HL-60 (cell line): ENCODE measurements around the gene P2RY6.

Experiments used
- DNase-seq, 2 experiments: peaks; one replicate each; pipeline ENCODE4 v3.0.0-alpha.2; 2010 to 2020; ENCODE audit warnings: low read depth in 1 of 2, low spot score in 1 of 2
- H3K27ac ChIP-seq: fragments of 250-450 bp; sonication (Bioruptor Pico); replicated peaks from 2 replicates; pipeline ENCODE4 v1.5.1; 2020; ENCODE audit warnings: mild to moderate bottlenecking, moderate library complexity
- H3K27me3 ChIP-seq: fragments of 250-450 bp; sonication (Bioruptor Pico); 2 replicates; pipeline ENCODE4 v1.5.1; 2021; ENCODE audit warnings: mild to moderate bottlenecking, moderate library complexity; ENCODE audit not compliant: insufficient read depth, poor library complexity, severe bottlenecking
- H3K4me3 ChIP-seq: replicated peaks from 2 replicates; pipeline ENCODE4 v1.5.1; 2011; ENCODE audit warnings: mild to moderate bottlenecking, control low read depth, low read length; ENCODE audit not compliant: insufficient read depth
- GABPA ChIP-seq: IDR thresholded peaks from 2 replicates; pipeline ENCODE4 v1.6.1; 2012; ENCODE audit warnings: low read depth
- POLR2AphosphoS5 ChIP-seq: IDR thresholded peaks from 2 replicates; pipeline ENCODE4 v1.6.1; 2012; ENCODE audit warnings: low read depth
- SPI1 ChIP-seq: IDR thresholded peaks from 2 replicates; pipeline ENCODE4 v1.6.1; 2012; ENCODE audit warnings: low read depth, mild to moderate bottlenecking, borderline replicate concordance
- TF ChIP-seq, protein P1 (sequence below): IDR thresholded peaks from one replicate; pipeline ENCODE4 v1.5.1; 2011; ENCODE audit warnings: low read length, control low read depth, inconsistent platforms; ENCODE audit not compliant: insufficient read depth
- TF ChIP-seq, protein P2 (sequence below): IDR thresholded peaks from 2 replicates; pipeline ENCODE4 v1.6.1; 2012; ENCODE audit warnings: low read depth; ENCODE audit not compliant: insufficient replicate concordance

The P2RY6 gene

DNA sequence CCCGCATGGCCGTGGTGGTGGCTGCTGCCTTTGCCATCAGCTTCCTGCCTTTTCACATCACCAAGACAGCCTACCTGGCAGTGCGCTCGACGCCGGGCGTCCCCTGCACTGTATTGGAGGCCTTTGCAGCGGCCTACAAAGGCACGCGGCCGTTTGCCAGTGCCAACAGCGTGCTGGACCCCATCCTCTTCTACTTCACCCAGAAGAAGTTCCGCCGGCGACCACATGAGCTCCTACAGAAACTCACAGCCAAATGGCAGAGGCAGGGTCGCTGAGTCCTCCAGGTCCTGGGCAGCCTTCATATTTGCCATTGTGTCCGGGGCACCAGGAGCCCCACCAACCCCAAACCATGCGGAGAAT lies 25.1 kb downstream of the P2RY6 start:
- TF ChIP-seq SPI1, result no peak
- TF ChIP-seq, protein P1, sequence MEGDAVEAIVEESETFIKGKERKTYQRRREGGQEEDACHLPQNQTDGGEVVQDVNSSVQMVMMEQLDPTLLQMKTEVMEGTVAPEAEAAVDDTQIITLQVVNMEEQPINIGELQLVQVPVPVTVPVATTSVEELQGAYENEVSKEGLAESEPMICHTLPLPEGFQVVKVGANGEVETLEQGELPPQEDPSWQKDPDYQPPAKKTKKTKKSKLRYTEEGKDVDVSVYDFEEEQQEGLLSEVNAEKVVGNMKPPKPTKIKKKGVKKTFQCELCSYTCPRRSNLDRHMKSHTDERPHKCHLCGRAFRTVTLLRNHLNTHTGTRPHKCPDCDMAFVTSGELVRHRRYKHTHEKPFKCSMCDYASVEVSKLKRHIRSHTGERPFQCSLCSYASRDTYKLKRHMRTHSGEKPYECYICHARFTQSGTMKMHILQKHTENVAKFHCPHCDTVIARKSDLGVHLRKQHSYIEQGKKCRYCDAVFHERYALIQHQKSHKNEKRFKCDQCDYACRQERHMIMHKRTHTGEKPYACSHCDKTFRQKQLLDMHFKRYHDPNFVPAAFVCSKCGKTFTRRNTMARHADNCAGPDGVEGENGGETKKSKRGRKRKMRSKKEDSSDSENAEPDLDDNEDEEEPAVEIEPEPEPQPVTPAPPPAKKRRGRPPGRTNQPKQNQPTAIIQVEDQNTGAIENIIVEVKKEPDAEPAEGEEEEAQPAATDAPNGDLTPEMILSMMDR, result no peak
- TF ChIP-seq POLR2AphosphoS5, result no peak
- TF ChIP-seq GABPA, result no peak
- TF ChIP-seq, protein P2, sequence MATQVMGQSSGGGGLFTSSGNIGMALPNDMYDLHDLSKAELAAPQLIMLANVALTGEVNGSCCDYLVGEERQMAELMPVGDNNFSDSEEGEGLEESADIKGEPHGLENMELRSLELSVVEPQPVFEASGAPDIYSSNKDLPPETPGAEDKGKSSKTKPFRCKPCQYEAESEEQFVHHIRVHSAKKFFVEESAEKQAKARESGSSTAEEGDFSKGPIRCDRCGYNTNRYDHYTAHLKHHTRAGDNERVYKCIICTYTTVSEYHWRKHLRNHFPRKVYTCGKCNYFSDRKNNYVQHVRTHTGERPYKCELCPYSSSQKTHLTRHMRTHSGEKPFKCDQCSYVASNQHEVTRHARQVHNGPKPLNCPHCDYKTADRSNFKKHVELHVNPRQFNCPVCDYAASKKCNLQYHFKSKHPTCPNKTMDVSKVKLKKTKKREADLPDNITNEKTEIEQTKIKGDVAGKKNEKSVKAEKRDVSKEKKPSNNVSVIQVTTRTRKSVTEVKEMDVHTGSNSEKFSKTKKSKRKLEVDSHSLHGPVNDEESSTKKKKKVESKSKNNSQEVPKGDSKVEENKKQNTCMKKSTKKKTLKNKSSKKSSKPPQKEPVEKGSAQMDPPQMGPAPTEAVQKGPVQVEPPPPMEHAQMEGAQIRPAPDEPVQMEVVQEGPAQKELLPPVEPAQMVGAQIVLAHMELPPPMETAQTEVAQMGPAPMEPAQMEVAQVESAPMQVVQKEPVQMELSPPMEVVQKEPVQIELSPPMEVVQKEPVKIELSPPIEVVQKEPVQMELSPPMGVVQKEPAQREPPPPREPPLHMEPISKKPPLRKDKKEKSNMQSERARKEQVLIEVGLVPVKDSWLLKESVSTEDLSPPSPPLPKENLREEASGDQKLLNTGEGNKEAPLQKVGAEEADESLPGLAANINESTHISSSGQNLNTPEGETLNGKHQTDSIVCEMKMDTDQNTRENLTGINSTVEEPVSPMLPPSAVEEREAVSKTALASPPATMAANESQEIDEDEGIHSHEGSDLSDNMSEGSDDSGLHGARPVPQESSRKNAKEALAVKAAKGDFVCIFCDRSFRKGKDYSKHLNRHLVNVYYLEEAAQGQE, result no peak
- no peak overlapping the region for H3K4me3 ChIP-seq
- DNase-seq, result no peak
- no peaks in the 10 kb centered on the region for H3K27me3 ChIP-seq
- no peak overlapping the region for H3K27ac ChIP-seq

DNA sequence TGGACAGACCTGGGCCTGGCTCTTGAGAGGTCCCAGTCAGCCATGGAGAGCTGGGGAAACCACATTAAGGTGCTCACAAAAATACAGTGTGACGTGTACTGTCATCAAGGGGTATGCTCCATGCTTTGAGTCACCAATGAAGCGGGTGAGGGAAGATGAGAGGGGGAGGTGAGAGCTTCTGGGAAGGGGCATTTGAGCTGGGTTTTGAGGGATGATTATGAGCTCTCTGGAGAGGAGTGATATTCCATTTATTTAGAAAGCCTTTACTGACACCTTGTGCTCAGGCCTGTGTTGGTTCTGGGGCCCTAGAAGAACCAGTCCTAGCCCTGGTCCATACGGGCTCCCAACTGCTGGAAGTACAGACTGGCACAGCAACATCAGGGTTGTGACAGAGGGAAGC lies 25.6 kb downstream of the P2RY6 start:
- no peak for TF ChIP-seq GABPA
- TF ChIP-seq POLR2AphosphoS5, result no peak
- TF ChIP-seq, protein P2, result no peak
- no peak for TF ChIP-seq SPI1
- TF ChIP-seq, protein P1, result no peak
- Histone ChIP-seq H3K27me3 (no peaks in the 10 kb centered on the region), H3K4me3 (no peak overlapping the region), H3K27ac (no peak overlapping the region)
- DNase-seq, result no peak

DNA sequence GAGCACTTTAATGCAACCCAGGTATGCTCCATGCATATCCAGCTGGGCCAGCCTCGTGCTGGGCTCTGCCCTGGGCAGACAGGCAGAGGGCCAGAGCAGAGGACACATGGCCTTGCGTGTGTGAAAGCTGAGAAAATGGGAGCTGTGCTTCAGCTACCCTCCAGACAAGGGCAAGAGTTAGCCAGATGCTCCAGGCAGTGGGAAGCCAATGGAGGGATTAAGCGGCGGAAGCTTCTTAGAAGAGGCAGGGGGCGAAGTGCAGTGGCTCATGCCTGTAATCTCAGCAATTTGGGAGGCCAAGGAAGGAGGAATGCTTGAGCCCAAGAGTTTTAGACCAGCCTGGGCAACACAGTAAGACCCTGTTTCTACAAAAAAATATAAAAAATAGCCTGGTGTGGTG lies 26.1 kb downstream of the P2RY6 start:
- DNase-seq, result no peak
- Histone ChIP-seq H3K4me3 (no peak overlapping the region), H3K27me3 (no peaks in the 10 kb centered on the region), H3K27ac (no peak overlapping the region)
- TF ChIP-seq POLR2AphosphoS5 (no peak), SPI1 (no peak)

DNA sequence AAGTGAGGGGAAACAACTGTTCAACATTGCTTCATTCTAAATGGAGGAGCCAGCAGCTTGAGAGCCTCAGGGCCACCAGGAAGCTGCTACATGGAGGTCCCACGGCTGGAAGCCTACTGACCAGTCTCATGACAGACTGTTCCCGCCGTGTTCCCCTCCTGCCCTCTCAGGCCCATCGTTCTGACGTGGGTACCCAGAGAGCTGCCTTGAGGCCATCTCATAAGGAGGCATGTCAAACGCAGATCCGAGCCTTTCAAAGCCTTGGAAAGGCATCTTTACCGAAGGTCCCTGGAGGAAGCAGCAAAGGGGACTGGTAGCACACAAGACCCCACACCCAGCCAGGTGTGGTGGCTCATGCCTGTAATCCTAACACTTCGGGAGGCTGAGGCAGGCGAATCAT lies 27.6 kb downstream of the P2RY6 start:
- no peak overlapping the region for H3K4me3 ChIP-seq
- TF ChIP-seq POLR2AphosphoS5, result no peak
- TF ChIP-seq, protein P1, result no peak
- TF ChIP-seq, protein P2, result no peak
- no peak for TF ChIP-seq SPI1
- no peak for DNase-seq
- H3K27me3 ChIP-seq, result no peaks in the 10 kb centered on the region
- H3K27ac ChIP-seq, result no peak overlapping the region
